Measurements from ENCODE around the gene SLC5A12.

DNA sequence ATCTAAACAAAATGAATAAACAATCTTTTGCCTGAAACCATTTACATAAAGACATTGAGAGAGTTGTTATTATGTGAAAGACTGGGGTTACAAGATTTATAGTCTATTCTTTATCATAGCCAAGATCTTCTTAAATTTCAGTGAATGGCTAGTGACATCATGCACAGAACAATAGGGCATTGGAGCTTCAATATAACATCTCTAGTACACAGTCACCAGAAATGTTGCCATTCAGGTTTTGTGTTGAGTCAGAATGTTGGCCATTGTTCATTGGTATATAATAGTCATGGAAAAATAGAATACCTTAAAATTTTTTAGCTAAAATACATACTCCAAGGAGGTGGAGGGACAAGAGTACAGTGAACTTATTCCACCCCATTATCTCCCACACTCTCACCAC, 44.3 kb downstream of the SLC5A12 start:
- TF ChIP-seq GATA2 (IDR thresholded peaks at IDR 0.05; ENCODE audit: low read depth, low read length) (no peak), GATA3 (IDR thresholded peaks at IDR 0.05; ENCODE audit: low read depth, low read length) (no peak)

All from SH-SY5Y (cell line).